HG03039 (cell line): ENCODE results near the gene EYS.
"Not testable (repeated sequence)": the region's sequence is repeated elsewhere in the genome, so short reads cannot be mapped to it uniquely, and the experiment has no call there.

Experiments
- ATAC-seq: cut with Tn5 transposase; IDR thresholded peaks from one replicate; pipeline ENCODE4 v1.9.1; 2021; ENCODE audit warnings: mild to moderate bottlenecking, moderate library complexity; ENCODE audit not compliant: unreplicated experiment

EYS gene

GRCh38 chr6:65113581-65113980 lies 593.4 kb downstream of the EYS start:
- no peak for ATAC-seq

- ATAC-seq: no peak
These were observed 594.6 kb downstream of the EYS start for GRCh38 chr6:65112435-65112834.

- ATAC-seq: no peak
These were observed 597.0 kb downstream of the EYS start for GRCh38 chr6:65110031-65110430.

- ATAC-seq: no peak
These were observed 608.7 kb downstream of the EYS start for GRCh38 chr6:65098349-65098748.

- no peak for ATAC-seq
These were observed 615.5 kb downstream of the EYS start for GRCh38 chr6:65091561-65091960.

GRCh38 chr6:65088575-65088974 lies 618.5 kb downstream of the EYS start:
- ATAC-seq: no peak

- ATAC-seq: no peak
These were observed 625.3 kb downstream of the EYS start for GRCh38 chr6:65081756-65082155.

GRCh38 chr6:65075705-65076230 lies 631.3 kb downstream of the EYS start:
- ATAC-seq: no peak

GRCh38 chr6:65072500-65072899 lies 634.5 kb downstream of the EYS start:
- ATAC-seq: no peak

- ATAC-seq: no peak
These were observed 635.5 kb downstream of the EYS start for GRCh38 chr6:65071480-65071879.

GRCh38 chr6:65064844-65065243 lies 642.2 kb downstream of the EYS start:
- ATAC-seq: no peak

- no peak for ATAC-seq
These were observed 647.5 kb downstream of the EYS start for GRCh38 chr6:65059568-65059967.

- ATAC-seq: no peak
These were observed 651.5 kb downstream of the EYS start for GRCh38 chr6:65055545-65055944.

- ATAC-seq: no peak
These were observed 654.4 kb downstream of the EYS start for GRCh38 chr6:65052626-65053025.

- no peak for ATAC-seq
These were observed 661.2 kb downstream of the EYS start for GRCh38 chr6:65045801-65046200.

GRCh38 chr6:65014006-65014405 lies 693.0 kb downstream of the EYS start:
- no peak for ATAC-seq

GRCh38 chr6:65006788-65007187 lies 700.2 kb downstream of the EYS start:
- no peak for ATAC-seq

GRCh38 chr6:65004283-65004682 lies 702.7 kb downstream of the EYS start:
- no peak for ATAC-seq

GRCh38 chr6:65002882-65003281 lies 704.1 kb downstream of the EYS start:
- ATAC-seq: not testable (repeated sequence)

- no peak for ATAC-seq
These were observed 706.2 kb downstream of the EYS start for GRCh38 chr6:65000815-65001214.

GRCh38 chr6:64998204-64998603 lies 708.8 kb downstream of the EYS start:
- ATAC-seq: no peak

GRCh38 chr6:64996301-64996700 lies 710.7 kb downstream of the EYS start:
- no peak for ATAC-seq

- no peak for ATAC-seq
These were observed 716.2 kb downstream of the EYS start for GRCh38 chr6:64990652-64991304.
